GM20000 (cell line): ENCODE results near the gene F5.

Source experiments
- DNase-seq: peaks from one replicate; pipeline ENCODE4 v3.0.0; 2012; ENCODE audit warnings: low spot score
- CTCF ChIP-seq: IDR thresholded peaks from 2 replicates; pipeline ENCODE4 v1.5.1; 2012; ENCODE audit warnings: mild to moderate bottlenecking, control low read depth; ENCODE audit errors: extremely low read depth, missing control alignments

Gene F5

GRCh38 chr1:169563019-169563615 is 23.2 kb downstream of the F5 start:
- DNase-seq = no peak
- TF ChIP-seq CTCF = no peak

DNA sequence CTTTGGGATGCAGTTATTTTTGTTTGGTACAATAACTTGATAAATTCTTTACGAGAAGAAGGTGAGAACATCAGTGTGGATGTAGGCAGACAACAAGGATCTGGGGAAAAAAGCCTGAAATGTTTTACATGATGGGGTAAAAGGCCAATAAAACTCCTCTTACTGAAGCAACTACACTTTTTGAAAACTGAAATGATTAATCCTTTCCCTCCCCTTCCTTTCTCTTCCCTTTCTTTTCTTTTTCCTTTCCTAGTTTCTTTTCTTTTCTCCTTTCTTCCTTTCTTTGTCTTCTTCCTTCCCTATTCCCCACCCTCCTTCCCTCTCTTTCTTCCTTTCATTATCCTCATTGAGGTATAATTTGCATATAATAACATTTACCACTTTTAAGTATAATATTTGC is 24.6 kb downstream of the F5 start:
- no peak for TF ChIP-seq CTCF

DNA sequence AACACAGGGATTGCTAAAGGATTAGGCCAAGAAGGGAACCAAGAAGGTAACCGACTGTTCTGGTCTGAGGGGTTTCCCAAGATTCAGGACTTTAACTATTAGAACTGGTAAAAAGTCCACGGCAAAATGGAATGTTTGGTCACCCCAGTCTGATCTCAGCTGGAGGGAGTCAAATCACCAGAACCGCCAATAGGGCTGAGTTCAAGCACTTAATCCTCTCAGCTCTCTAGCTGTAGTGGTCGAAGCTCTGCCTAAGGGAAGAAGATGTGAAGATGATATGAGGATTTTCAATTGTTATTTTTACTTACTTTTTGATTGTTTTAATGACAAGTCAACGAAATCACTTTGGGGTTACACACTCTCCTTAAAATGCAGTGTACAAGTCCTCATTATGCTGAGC is 29.1 kb downstream of the F5 start:
- no peak for DNase-seq
- no peak for TF ChIP-seq CTCF

More for the DNA sequence above, 24.6 kb downstream of the F5 start:
- DNase-seq = no peak

DNA sequence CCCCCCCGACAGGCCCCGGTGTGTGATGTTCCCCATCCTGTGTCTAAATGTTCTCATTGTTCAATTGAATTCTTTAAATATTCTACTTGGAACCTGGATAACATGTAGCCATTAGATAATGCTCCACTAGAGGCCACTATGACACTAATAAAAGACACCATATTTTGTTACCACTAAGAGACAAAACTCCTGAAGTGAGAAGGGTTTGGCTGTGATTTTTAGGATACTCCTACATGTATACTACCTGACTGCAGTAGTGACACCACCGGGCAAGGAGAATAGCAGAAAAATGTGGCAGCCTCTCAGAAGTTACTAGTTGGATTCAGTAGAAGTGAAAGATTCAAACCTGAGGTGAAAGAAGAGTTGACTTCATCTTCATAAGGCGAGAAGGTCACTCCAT is 36.0 kb downstream of the F5 start:
- peak; percentile 31 for TF ChIP-seq CTCF
- peak; percentile 29 for DNase-seq

GRCh38 chr1:169548282-169548681 is 38.0 kb downstream of the F5 start:
- DNase-seq = no peak
- TF ChIP-seq CTCF = no peak

- DNase-seq = peak; percentile 16
- no peak for TF ChIP-seq CTCF
Observed at GRCh38 chr1:169546087-169546995, 39.9 kb downstream of the F5 start.

DNA sequence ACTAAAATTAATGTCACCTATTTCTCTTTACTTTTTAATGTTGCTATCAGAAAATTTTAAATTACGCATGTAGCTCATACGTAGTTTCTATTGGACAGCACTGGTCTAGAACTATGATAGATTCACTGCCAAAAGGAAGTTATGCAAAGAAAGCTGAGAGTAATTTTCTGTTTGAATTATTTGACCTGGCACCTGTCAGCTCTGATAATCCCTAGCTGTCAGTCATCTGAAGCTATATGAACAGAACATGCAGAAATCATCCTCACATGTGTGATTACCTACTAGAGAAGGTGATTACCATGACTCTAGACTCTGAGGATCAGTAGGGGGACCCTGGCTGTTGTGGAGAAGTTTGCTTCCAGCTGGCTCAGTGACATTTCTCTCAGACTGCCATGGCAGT is 40.8 kb downstream of the F5 start:
- no peak for TF ChIP-seq CTCF
- no peak for DNase-seq
